EH (cell line): ENCODE measurements around the gene PCYOX1L.
A peak's percentile ranks its signal among the peaks of the same experiment; 100 is the strongest.
"Not testable (repeated sequence)": the region's sequence is repeated elsewhere in the genome, so short reads cannot be mapped to it uniquely, and the experiment has no call there.

Experiments
- DNase-seq: peaks from one replicate; pipeline ENCODE4 v3.0.0-alpha.2; 2015; ENCODE audit warnings: low read depth

The PCYOX1L gene

GRCh38 chr5:149387081-149387631 lies 29.3 kb downstream of the PCYOX1L start:
- peak; percentile 99 for DNase-seq

- peak; percentile 98 for DNase-seq
Observed at GRCh38 chr5:149387982-149388381, 30.1 kb downstream of the PCYOX1L start.

- DNase-seq, result peak; percentile 52
Observed at GRCh38 chr5:149388498-149389190, 30.8 kb downstream of the PCYOX1L start.

GRCh38 chr5:149389552-149390495 lies 32.0 kb downstream of the PCYOX1L start:
- DNase-seq, result peak; percentile 74

- DNase-seq, result not testable (repeated sequence)
Observed at GRCh38 chr5:149391076-149391475, 33.2 kb downstream of the PCYOX1L start.

- DNase-seq, result no peak
Observed at GRCh38 chr5:149391524-149391923, 33.7 kb downstream of the PCYOX1L start.

- peak; percentile 47 for DNase-seq
Observed at GRCh38 chr5:149392718-149393117, 34.9 kb downstream of the PCYOX1L start.

GRCh38 chr5:149394996-149395395 lies 37.1 kb downstream of the PCYOX1L start:
- not testable (repeated sequence) for DNase-seq

GRCh38 chr5:149397530-149397929 lies 39.7 kb downstream of the PCYOX1L start:
- DNase-seq, result peak; percentile 93

- not testable (repeated sequence) for DNase-seq
Observed at GRCh38 chr5:149398747-149399266, 41.0 kb downstream of the PCYOX1L start.

GRCh38 chr5:149399775-149400174 lies 41.9 kb downstream of the PCYOX1L start:
- DNase-seq, result peak; percentile 44

GRCh38 chr5:149400304-149400703 lies 42.5 kb downstream of the PCYOX1L start:
- DNase-seq, result no peak

GRCh38 chr5:149401051-149401450 lies 43.2 kb downstream of the PCYOX1L start:
- DNase-seq, result no peak

GRCh38 chr5:149402291-149402690 lies 44.4 kb downstream of the PCYOX1L start:
- no peak for DNase-seq

GRCh38 chr5:149403923-149404745 lies 46.3 kb downstream of the PCYOX1L start:
- DNase-seq, result peak; percentile 98

- peak; percentile 94 for DNase-seq
Observed at GRCh38 chr5:149404746-149405549, 47.1 kb downstream of the PCYOX1L start.

- DNase-seq, result peak; percentile 78
Observed at GRCh38 chr5:149405550-149406202, 47.8 kb downstream of the PCYOX1L start.

- peak; percentile 100 for DNase-seq
Observed at GRCh38 chr5:149406203-149406978, 48.5 kb downstream of the PCYOX1L start.

- DNase-seq, result no peak
Observed at GRCh38 chr5:149406979-149407306, 49.1 kb downstream of the PCYOX1L start.
